ENCODE data around the gene AP5Z1.

The AP5Z1 gene

GRCh38 chr7:4831723-4832495 lies 56.5 kb downstream of the AP5Z1 start:
- H3K4me3 ChIP-seq (replicated peaks in 1 of 2; ENCODE audit: low read depth in 2 of 2, low read length in 2 of 2): no peak overlapping the region
- no peak for DNase-seq (ENCODE audit: low read depth in 2 of 2)
- TF ChIP-seq, protein P1, sequence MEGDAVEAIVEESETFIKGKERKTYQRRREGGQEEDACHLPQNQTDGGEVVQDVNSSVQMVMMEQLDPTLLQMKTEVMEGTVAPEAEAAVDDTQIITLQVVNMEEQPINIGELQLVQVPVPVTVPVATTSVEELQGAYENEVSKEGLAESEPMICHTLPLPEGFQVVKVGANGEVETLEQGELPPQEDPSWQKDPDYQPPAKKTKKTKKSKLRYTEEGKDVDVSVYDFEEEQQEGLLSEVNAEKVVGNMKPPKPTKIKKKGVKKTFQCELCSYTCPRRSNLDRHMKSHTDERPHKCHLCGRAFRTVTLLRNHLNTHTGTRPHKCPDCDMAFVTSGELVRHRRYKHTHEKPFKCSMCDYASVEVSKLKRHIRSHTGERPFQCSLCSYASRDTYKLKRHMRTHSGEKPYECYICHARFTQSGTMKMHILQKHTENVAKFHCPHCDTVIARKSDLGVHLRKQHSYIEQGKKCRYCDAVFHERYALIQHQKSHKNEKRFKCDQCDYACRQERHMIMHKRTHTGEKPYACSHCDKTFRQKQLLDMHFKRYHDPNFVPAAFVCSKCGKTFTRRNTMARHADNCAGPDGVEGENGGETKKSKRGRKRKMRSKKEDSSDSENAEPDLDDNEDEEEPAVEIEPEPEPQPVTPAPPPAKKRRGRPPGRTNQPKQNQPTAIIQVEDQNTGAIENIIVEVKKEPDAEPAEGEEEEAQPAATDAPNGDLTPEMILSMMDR (IDR thresholded peaks at IDR 0.05; ENCODE audit: low read depth, low read length): no peak

DNA sequence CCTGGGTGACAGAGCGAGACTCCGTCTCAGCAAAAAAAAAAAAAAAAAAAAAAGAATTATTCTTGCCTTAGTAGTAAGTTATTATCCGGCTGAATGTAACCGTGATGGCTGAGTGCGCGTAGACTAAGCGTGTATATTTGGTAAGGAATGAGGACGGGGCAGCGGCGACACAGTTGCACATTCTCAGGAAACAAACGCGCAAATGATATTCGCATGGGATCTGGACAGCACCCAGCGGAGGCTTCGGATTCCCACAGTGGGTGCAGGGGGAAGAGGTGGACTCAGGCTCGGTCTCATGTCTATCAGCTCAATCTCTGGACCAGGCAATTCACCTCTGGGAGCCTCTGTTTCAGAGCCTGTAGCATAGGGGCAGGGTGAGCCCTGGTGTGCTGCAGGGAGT lies 57.3 kb downstream of the AP5Z1 start:
- DNase-seq (ENCODE audit: low read depth in 2 of 2): no peak
- TF ChIP-seq, protein P1 (IDR thresholded peaks at IDR 0.05; ENCODE audit: low read depth, low read length): no peak
- H3K4me3 ChIP-seq (replicated peaks in 1 of 2; ENCODE audit: low read depth in 2 of 2, low read length in 2 of 2): no peak overlapping the region

DNA sequence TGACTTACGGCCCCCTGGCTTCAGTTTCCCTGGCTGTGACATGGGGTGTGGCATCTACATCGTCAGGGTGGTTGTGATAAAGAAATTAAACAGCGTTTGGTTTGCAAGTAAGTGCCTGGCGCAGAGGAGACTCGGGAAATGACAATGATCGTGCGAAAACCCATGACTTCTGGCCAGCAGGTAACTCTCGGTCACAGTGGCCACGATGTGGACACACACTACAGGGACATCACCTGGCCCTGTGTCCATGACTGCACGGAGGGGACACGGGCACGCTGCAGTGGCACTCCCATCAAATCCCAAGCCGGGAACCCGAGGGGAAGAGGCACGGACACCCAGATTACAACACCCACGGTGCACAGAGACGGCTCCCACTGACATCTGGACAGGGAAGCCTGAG lies 57.8 kb downstream of the AP5Z1 start:
- TF ChIP-seq, protein P1 (IDR thresholded peaks at IDR 0.05; ENCODE audit: low read depth, low read length): no peak
- no peak for DNase-seq (ENCODE audit: low read depth in 2 of 2)
- H3K4me3 ChIP-seq (replicated peaks in 1 of 2; ENCODE audit: low read depth in 2 of 2, low read length in 2 of 2): no peak overlapping the region

- H3K4me3 ChIP-seq (replicated peaks in 1 of 2; ENCODE audit: low read depth in 2 of 2, low read length in 2 of 2): no peak overlapping the region
- DNase-seq (ENCODE audit: low read depth in 2 of 2): no peak
- TF ChIP-seq, protein P1 (IDR thresholded peaks at IDR 0.05; ENCODE audit: low read depth, low read length): no peak
Measured at GRCh38 chr7:4833691-4834600, 58.5 kb downstream of the AP5Z1 start.

DNA sequence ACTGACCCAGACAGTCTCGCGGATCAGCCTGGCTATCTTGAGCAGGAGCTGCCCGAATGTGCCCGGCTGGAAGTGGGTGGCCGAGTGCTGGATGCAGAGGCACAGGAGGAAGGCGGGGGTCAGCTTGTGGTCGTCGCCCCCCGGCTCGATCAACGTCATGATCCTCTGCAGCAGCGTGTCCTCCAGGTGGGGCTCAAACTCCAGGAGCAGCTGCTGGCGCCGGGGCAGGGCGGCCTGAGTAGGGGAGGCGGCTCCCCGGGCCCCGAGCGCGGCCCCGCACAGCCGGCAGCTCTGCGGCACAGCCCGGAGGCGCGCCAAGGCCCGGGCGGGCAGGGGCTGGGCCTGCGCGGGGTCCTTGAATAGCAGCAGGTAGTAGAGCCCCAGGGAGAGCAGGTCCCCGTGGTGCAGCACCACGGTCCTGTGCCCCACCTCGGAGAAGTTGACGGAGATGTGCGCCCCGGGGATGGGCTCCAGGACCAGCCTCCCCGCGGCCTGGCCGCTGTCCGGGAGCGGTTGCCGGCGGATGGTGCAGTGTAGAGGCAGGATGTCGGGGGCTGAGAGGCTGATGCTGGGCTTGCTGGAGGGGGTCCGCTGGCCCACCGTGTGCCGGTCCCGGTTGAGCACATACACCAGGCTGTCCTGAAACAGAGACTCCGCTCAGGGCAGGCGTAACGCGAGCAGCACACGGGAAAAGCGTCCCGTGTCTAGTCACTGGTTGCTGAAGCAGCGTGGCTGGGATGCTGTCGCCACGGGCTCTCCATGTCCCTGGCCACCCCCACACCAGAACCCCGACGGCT lies 59.4 kb downstream of the AP5Z1 start:
- no peak overlapping the region for H3K4me3 ChIP-seq (replicated peaks in 1 of 2; ENCODE audit: low read depth in 2 of 2, low read length in 2 of 2)
- no peak for DNase-seq (ENCODE audit: low read depth in 2 of 2)
- TF ChIP-seq, protein P1 (IDR thresholded peaks at IDR 0.05; ENCODE audit: low read depth, low read length): no peak

DNA sequence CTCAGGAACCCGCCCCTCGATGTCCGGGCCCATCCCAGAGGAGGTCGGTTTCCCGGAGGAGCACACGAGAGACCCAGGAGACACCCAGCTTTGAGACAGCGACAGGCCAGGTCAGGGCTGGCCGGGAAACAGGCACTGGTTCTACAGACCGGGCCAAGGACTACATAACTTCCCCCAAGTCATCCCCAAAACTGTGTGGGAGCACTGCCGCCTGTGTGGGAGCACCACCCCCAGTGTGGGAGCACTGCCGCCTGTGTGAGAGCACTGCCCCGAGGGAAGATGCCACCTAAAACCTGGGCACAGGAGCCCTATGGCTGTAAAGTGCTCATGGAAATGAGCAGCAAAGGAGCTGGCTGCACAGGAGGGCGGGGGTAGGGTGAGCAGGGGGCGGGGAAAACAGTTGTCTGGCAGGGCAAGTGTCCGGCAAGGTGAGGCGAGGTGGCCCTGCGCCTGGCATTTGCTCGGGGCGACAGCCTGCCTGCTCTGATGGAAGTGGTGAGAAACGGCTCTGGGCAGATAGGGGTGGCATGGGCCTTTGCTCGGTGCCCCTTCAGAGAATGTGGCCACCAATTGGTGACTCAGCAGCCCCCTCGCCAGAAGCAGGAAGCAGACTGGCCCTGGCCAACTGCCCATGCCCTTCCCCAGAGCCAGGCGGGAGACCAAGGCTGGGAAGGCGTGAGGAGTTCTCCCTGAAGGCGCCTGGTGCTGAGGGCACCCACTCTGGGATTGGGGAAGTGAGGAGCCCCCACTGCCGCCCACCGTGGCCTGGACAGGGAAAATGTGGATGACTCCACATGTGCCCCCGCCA lies 60.2 kb downstream of the AP5Z1 start:
- no peak for DNase-seq (ENCODE audit: low read depth in 2 of 2)
- no peak overlapping the region for H3K4me3 ChIP-seq (replicated peaks in 1 of 2; ENCODE audit: low read depth in 2 of 2, low read length in 2 of 2)

More for the DNA sequence above, 60.2 kb downstream of the AP5Z1 start:
- TF ChIP-seq, protein P1 (IDR thresholded peaks at IDR 0.05; ENCODE audit: low read depth, low read length): no peak

Data from cardiac fibroblast (primary cell).